NOMO-1 treated with dmso at 0.1 percent for 144 hours (cell line): ENCODE results near the gene NPAS2.

Source experiments
- DNase-seq: peaks from one replicate; lab custom pipeline; 2025; ENCODE audit not compliant: unreplicated experiment; lab: John Stamatoyannopoulos, UW

The NPAS2 gene

GRCh38 chr2:101004620-101005325, 184.8 kb downstream of the NPAS2 start:
- no peak for DNase-seq

- no peak for DNase-seq
Observed at GRCh38 chr2:101006065-101006715, 186.3 kb downstream of the NPAS2 start.

- no peak for DNase-seq
Observed at GRCh38 chr2:101007415-101008345, 187.7 kb downstream of the NPAS2 start.

GRCh38 chr2:101011152-101011551, 191.2 kb downstream of the NPAS2 start:
- no peak for DNase-seq

- no peak for DNase-seq
Observed at GRCh38 chr2:101012054-101012705, 192.2 kb downstream of the NPAS2 start.

GRCh38 chr2:101012706-101013181, 192.8 kb downstream of the NPAS2 start:
- no peak for DNase-seq

- no peak for DNase-seq
Observed at GRCh38 chr2:101014264-101014857, 194.4 kb downstream of the NPAS2 start.

- no peak for DNase-seq
Observed at GRCh38 chr2:101017371-101017770, 197.4 kb downstream of the NPAS2 start.

- no peak for DNase-seq
Observed at GRCh38 chr2:101018934-101019333, 199.0 kb downstream of the NPAS2 start.

GRCh38 chr2:101022221-101022620, 202.3 kb downstream of the NPAS2 start:
- DNase-seq = no peak

- no peak for DNase-seq
Observed at GRCh38 chr2:101023327-101024107, 203.6 kb downstream of the NPAS2 start.

GRCh38 chr2:101025561-101025960, 205.6 kb downstream of the NPAS2 start:
- DNase-seq = no peak

GRCh38 chr2:101026253-101026701, 206.3 kb downstream of the NPAS2 start:
- DNase-seq = no peak

- DNase-seq = no peak
Observed at GRCh38 chr2:101026923-101027469, 207.1 kb downstream of the NPAS2 start.

- DNase-seq = no peak
Observed at GRCh38 chr2:101027852-101028251, 207.9 kb downstream of the NPAS2 start.

- DNase-seq = no peak
Observed at GRCh38 chr2:101030866-101031554, 211.1 kb downstream of the NPAS2 start.

GRCh38 chr2:101032084-101032776, 212.3 kb downstream of the NPAS2 start:
- no peak for DNase-seq

- DNase-seq = no peak
Observed at GRCh38 chr2:101036562-101036961, 216.6 kb downstream of the NPAS2 start.
